NB4 (cell line): Measurements from ENCODE around the gene SLC24A5.

Experiments used
- DNase-seq: peaks from one replicate; pipeline ENCODE4 v3.0.0; 2010; ENCODE audit warnings: low read depth
- H3K4me3 ChIP-seq: one replicate; pipeline ENCODE4 v1.5.1; 2011; ENCODE audit warnings: mild to moderate bottlenecking, low read depth, low read length, moderate library complexity
- CTCF ChIP-seq: IDR thresholded peaks from one replicate; pipeline ENCODE4 v1.5.1; 2012; ENCODE audit warnings: low read depth, low read length
- MYC ChIP-seq: IDR thresholded peaks from 2 replicates; pipeline ENCODE4 v1.6.1; 2011; ENCODE audit warnings: low read depth, low read length
- POLR2A ChIP-seq: IDR thresholded peaks from 2 replicates; pipeline ENCODE4 v1.6.1; 2011; ENCODE audit warnings: mild to moderate bottlenecking; ENCODE audit not compliant: insufficient read length; ENCODE audit errors: extremely low read depth
- TF ChIP-seq, protein P1 (sequence below): IDR thresholded peaks from 2 replicates; pipeline ENCODE4 v1.6.1; 2011; ENCODE audit warnings: low read depth, low read length

Gene SLC24A5

GRCh38 chr15:48190932-48191573 lies 70.3 kb downstream of the SLC24A5 start:
- no peak overlapping the region for H3K4me3 ChIP-seq
- peak; percentile 45 for DNase-seq
- no peak for TF ChIP-seq POLR2A
- no peak for TF ChIP-seq CTCF
- TF ChIP-seq MYC: no peak
- TF ChIP-seq, protein P1, sequence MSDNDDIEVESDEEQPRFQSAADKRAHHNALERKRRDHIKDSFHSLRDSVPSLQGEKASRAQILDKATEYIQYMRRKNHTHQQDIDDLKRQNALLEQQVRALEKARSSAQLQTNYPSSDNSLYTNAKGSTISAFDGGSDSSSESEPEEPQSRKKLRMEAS: no peak

- no peak within 1 kb of the TSS for H3K4me3 ChIP-seq
- DNase-seq: no peak
- TF ChIP-seq POLR2A (no peak), MYC (no peak), CTCF (no peak)
- TF ChIP-seq, protein P1: no peak
Measured at GRCh38 chr15:48191574-48192225, 70.9 kb downstream of the SLC24A5 start, which contains the start of gene CTXN2. TSS of gene CTXN2 (plus strand) at chr15:48191665. CDS start at chr15:48201301, 9,636 bp downstream.
